HG03196 (cell line): ENCODE results near the gene PGC.

ENCODE experiments used
- ATAC-seq: cut with Tn5 transposase; IDR thresholded peaks from one replicate; pipeline ENCODE4 v1.9.1; 2021; ENCODE audit not compliant: unreplicated experiment

Gene PGC

DNA sequence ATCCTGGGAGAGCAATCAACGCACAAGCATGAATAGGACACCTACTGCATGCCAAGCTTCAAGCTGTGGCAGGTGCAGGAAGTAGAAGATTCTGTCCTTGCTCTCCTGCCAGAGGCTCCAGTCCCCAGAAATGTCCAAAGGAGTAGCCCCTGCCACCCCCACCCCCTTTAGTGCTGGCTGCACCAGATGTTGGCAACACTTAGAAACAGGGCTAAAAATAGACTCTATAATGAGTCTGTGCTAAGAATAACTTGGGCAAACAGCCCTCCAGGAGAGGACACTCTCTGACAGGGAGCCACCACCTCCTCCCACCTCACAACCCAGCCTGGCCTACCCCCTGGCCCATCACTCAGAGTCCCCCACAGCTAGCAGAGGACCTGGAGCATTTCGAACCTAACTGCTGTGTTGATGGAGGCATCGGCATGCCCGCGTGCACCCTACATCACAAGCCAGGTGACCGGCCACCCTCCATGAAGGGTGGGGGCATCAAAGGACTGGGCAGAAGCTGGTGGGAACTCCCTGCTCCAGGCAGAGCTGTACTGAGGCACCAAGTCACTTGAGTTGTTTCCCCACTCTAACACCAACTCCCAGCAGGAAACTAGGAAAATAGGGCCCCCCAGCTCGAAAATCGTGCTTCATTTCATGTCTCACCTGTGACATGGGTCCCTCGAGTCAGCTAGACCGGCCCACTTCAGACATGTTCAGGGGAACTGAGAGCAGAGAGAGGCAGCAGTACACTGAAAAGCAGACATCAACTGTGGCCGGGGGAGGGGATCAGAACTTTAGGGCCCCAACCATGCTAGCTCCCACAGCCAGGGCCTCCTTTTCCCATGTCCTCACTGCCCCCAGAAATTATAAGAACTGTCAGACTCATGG, 30.4 kb downstream of the PGC start:
- no peak for ATAC-seq

DNA sequence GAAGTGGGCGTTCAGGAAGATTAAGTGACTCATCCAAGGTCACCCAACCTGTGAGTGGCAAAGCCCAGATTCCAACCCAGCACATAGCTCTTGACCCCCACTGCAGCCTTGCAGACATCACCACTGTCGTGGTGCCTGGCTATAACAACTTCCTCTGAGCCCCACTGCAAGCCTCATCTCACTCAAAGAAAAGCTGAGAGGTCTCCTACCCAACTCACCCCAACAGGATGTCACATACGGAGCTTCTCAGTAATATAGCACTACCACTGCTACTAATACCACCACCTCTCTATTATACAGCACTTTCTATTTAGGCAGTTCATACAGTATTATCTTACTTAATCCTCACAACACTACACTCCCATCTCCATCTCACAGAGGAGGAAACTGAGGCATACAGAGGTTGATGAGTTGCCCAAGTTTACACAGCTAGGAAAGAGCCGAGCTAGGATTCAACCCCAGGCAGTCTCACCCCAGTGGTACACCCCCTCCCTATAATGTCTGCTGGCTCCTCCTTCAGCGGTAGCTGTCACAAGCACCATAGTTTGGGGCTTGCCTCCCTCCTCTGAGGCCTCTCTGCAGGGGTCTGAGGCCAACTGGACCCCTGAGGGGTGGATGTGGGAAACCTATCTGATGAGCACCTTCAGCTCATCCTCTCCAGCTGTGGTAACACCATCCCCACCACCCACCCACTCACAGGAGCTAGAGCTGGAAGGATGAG, 31.2 kb downstream of the PGC start:
- ATAC-seq, result no peak

DNA sequence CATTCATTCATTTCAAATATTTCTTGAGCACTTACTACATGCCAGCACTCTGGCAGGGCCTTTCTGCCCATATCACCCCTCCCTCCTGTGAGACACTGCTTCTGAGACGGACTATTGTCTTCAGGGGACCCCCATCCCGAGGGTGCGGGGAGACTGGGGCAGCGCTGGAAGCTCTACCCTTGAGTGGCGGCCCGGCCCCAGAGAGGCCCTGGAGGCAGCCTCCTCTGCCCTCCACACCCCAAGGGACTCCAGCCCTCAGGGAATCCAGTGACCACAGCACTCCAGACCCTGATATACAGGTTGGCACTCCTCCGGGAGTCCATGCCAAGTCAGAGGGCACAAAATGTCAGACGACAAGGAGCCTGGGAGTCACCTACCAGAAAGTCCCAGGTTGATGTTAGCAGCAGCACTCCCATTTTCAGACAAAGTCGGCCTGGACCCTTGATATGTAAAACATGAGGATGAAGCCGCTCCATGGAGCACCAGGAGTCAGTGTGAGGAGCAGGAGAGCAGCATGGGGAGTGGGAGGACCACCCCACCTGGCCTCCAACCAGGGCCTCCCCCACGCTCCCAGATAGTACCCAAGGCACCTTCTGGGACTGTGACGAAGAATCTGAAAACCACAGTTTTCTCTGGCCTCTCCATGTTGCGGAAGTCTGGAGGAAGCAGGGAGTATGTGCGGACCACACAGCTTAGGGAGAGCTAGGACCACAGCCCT, 32.5 kb downstream of the PGC start:
- no peak for ATAC-seq

GRCh38 chr6:41713650-41714291, 33.4 kb downstream of the PGC start:
- peak; percentile 55 for ATAC-seq

DNA sequence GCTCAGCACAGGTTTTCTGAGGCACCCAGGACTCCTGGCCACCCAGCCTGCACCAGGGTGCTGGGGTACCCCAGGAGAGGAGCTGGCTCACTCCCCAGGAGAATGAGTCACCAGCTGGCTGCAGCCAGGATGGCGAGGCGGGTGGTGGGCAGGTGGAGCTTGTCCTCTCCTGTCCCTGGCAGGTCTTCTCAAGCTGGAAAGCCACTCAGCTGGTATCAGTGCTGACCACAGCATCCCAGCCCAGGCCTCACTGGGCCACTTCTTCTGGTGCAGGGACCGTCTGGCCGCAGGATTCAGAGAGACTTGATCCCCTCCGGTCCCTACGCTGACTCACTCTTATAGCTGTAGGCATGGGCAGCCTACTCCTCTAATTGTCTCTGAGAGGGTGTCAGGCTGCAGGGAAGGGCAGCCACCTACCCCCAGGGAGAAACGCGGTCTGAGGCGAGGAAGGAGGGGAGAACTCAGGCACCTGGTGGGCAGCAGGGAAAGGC, 34.0 kb downstream of the PGC start:
- ATAC-seq, result no peak

DNA sequence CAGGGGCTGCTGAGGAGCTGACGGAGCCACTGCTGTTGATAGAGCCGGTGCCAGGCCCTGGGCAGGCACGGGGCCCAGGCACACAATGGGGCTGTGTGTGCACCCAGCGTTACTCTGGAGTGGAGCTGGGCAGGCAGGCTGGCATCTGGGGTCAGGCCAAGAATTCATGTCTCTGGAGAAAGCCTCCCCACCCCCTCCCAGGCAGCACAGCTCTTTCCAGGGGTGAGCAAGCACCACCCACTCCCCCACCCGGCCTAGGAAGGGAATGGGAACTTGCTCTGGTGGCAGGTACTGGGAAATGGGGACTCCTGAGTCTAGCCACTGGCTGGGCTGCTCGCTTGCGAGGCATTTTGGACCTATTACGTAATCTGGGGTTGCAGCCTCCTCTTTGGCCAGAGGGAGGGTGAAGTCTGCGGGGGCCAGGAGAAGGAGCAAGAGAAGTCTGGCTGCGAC, 34.5 kb downstream of the PGC start:
- ATAC-seq, result no peak

DNA sequence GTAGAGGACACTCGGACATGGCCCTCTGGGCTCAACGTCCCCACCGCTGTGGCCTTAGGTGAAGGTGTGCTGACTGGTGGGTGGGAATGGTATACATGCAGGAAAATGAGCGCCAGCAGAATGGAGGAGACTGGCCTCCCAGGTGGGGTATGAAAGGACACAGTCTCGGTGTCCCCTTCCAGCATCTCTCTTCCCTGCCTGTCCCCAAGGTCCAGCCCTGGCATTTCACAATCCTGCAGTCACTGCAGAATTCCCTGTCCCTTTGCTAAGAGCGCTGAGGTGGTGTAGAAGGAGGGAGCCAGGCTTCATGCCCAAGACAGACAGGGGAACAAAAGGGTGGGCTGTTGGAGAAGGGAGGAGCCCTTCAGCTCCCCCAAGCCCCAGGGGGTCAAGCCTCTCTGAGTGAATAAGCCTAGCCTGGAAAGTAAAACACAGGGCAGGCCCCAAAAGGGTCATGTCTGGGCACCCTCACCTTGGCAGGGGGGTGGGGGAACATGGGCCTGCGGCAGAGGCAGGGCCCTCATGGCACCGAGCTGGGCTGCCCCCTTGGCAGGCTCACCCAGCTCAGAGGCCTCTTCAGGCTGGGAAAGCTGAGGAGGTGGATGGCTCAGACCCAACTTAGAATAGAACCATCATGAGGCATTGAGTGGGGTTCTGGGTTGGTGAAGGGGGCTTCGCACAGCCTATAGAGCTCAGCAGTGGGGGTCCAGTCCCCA, 35.7 kb downstream of the PGC start:
- ATAC-seq, result no peak

DNA sequence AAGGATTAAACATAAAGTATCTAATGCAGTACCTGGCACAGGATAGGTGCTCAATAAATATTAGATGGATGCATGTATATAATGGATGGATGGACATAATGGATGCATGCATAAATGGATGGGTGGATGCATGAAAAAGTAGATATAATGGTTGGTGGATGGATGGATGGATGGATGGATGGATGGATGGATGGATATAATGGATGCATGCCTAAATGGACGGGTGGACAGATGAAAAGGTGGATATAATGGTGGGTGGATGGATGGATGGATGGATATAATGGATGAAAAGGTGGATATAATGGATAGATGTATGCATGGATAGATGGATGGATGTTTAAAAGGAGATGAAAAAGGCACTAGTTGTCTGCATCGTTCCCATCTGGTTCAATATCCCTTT, 37.8 kb downstream of the PGC start:
- no peak for ATAC-seq

GRCh38 chr6:41708856-41709255, 38.3 kb downstream of the PGC start:
- ATAC-seq, result no peak

DNA sequence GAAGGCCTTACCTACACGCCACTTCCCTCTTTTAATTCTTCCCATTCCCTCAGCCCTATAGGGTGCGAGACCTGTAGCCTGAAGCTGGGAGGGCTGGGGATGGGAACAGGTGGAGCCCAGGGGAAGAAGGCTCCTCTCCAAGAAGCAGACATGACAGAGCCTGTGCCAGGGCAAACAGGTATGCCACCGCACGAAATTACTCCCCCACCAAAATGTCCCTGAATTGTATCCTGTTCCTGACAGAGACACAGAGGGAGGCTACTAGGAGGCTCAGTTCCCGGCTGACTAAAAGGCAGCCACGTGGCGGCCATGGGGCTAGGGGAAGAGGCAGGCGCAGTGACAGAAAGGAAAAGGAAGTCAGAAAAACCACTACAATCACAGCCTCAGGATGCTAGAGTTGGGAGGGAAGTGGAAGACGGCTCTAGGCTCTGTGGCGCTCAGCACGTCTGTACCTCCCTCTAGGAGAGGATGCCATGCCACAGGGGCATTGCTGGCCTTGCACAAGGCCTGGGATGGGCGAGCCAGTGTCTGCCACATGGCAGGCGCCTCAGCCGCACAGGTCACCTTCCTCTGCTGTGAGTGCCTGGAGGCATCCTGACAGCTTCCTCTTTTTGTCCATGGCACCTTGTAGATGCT, 39.5 kb downstream of the PGC start:
- ATAC-seq, result no peak

GRCh38 chr6:41706876-41707564, 40.2 kb downstream of the PGC start:
- no peak for ATAC-seq

DNA sequence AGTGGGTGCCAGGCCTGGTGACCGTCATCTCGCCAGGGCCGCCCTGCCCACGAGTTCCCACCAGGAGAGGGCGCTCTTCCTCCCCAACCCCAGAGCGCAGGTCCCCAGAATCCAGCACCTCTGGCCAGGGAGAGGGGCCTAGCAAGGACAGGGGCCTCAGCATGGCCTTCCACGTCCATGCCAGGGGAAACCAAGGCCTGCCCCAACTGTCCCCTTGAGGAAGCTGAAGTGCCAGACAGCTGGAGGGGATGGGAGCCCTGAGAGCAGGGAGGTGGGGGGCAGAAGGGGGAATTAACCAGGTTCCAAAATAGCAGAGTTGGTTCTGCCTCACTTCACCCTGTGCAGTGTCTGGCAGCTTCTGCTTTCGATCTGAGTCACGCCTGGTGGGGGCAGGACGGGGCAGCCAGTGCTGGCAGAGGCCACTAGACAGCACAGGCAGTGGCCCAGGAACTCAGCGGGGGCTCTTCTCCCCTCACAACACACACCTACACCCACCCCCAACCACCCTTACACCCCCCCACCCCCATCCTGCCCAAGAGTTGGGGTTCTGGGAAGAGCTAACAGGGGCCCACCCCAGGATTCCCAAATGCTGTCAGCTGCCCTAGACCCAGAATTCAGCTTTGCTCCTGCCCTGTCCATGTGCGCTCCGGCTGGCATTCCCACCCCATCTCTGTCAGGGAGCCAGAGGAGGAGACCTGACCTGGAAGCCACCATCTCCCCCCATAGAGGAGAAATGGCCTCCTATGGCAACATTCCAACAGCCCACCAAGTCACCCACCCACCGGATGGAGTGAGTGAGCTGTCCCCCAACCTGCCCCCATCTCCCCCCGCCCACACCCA, 41.0 kb downstream of the PGC start:
- peak; percentile 68 for ATAC-seq

DNA sequence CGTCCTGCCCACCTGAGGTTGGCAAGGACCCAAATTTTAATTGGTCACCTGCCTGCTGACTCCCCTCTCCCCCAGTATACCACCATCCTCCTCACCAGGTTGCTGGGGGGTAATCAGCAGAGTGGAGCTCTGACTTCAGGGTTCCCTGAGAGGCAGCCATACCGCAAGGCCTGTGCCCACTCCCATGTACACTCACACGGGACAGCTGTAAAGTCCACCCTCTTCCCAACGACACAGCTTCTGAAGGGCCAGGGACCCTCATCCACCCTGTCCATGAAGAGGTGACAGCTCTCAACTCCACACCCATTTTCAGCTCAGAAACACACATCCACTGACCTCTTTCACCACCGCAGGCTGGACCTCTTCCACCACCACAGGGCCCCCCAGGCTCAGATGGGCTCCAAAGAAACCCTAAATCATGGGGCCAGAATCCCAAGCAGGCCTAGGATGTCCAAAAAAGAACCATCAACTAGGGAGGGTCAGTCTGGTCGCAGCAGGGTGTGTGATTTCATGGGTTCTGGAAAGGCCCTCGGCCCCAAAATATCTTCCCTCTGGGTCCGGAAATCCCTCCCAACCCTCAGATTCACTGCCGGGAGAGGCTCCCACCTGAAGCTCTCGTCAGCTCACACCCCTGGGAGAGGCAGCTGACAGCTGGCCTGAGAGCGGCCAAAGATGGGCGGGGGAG, 41.7 kb downstream of the PGC start:
- no peak for ATAC-seq

GRCh38 chr6:41704656-41705310, 42.4 kb downstream of the PGC start:
- no peak for ATAC-seq

- ATAC-seq, result no peak
These were observed 43.2 kb downstream of the PGC start for GRCh38 chr6:41704028-41704427.

- no peak for ATAC-seq
These were observed 44.3 kb downstream of the PGC start for GRCh38 chr6:41702771-41703494.
